ENCODE measurements around the gene FSCN2.

- TF ChIP-seq ZNF331 (CRISPR knock-in tag; IDR thresholded peaks at IDR 0.05; ENCODE audit: low read depth) (no peak), CTCF (conservative IDR thresholded peaks at IDR 0.05; ENCODE audit: low read depth in 2 of 2) (no peak), POLR2AphosphoS5 (IDR thresholded peaks at IDR 0.05; ENCODE audit: low read depth) (no peak), EZH2 (IDR thresholded peaks at IDR 0.05; ENCODE audit: low read depth, unreplicated experiment) (no peak)
- TF ChIP-seq, protein P1, sequence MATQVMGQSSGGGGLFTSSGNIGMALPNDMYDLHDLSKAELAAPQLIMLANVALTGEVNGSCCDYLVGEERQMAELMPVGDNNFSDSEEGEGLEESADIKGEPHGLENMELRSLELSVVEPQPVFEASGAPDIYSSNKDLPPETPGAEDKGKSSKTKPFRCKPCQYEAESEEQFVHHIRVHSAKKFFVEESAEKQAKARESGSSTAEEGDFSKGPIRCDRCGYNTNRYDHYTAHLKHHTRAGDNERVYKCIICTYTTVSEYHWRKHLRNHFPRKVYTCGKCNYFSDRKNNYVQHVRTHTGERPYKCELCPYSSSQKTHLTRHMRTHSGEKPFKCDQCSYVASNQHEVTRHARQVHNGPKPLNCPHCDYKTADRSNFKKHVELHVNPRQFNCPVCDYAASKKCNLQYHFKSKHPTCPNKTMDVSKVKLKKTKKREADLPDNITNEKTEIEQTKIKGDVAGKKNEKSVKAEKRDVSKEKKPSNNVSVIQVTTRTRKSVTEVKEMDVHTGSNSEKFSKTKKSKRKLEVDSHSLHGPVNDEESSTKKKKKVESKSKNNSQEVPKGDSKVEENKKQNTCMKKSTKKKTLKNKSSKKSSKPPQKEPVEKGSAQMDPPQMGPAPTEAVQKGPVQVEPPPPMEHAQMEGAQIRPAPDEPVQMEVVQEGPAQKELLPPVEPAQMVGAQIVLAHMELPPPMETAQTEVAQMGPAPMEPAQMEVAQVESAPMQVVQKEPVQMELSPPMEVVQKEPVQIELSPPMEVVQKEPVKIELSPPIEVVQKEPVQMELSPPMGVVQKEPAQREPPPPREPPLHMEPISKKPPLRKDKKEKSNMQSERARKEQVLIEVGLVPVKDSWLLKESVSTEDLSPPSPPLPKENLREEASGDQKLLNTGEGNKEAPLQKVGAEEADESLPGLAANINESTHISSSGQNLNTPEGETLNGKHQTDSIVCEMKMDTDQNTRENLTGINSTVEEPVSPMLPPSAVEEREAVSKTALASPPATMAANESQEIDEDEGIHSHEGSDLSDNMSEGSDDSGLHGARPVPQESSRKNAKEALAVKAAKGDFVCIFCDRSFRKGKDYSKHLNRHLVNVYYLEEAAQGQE (IDR thresholded peaks at IDR 0.05; ENCODE audit: unreplicated experiment), result no peak
These were observed 37.0 kb upstream of the FSCN2 start for GRCh38 chr17:81491181-81491581.
